GM23248 (cell line): ENCODE data around the gene ZNF593OS. TPM values are rescaled to one million over a fixed set of nuclear protein-coding genes. Genes with fewer than 3 reads are reported as not detected.

Experiments used
- DNase-seq: peaks from one replicate; pipeline ENCODE4 v3.0.0-alpha.2; 2015
- H2AFZ ChIP-seq: fragments of 200-600 bp; sonication (generic); 2 replicates; pipeline ENCODE4 v1.6.1; 2016; ENCODE audit warnings: antibody characterized with exemption
- H3F3A ChIP-seq: fragments of 200-600 bp; sonication (generic); 2 replicates; pipeline ENCODE4 v1.6.1; 2016; ENCODE audit warnings: mild to moderate bottlenecking, antibody characterized with exemption, mixed run types; ENCODE audit not compliant: insufficient read depth
- H3K27ac ChIP-seq: fragments of 200-600 bp; sonication (generic); 2 replicates; pipeline ENCODE4 v1.5.1; 2016; ENCODE audit warnings: mild to moderate bottlenecking
- H3K27me3 ChIP-seq: fragments of 200-600 bp; sonication (generic); replicated peaks from 2 replicates; pipeline ENCODE4 v1.6.1; 2016; ENCODE audit warnings: mild to moderate bottlenecking; ENCODE audit not compliant: insufficient read depth
- H3K36me3 ChIP-seq: fragments of 200-600 bp; sonication (generic); 2 replicates; pipeline ENCODE4 v1.6.1; 2016; ENCODE audit warnings: low read depth, mild to moderate bottlenecking
- H3K4me1 ChIP-seq: fragments of 200-600 bp; sonication (generic); 2 replicates; pipeline ENCODE4 v1.6.1; 2016; ENCODE audit warnings: mild to moderate bottlenecking; ENCODE audit not compliant: insufficient read depth
- H3K4me2 ChIP-seq: fragments of 200-600 bp; sonication (generic); one replicate; pipeline ENCODE4 v1.6.1; 2016; ENCODE audit warnings: mild to moderate bottlenecking; ENCODE audit not compliant: unreplicated experiment
- H3K4me3 ChIP-seq: fragments of 200-600 bp; sonication (generic); 2 replicates; pipeline ENCODE4 v1.5.1; 2016; ENCODE audit warnings: mild to moderate bottlenecking
- H3K79me2 ChIP-seq: fragments of 200-600 bp; sonication (generic); 2 replicates; pipeline ENCODE4 v1.6.1; 2016; ENCODE audit warnings: mild to moderate bottlenecking; ENCODE audit not compliant: insufficient read depth
- H3K9ac ChIP-seq: fragments of 200-600 bp; sonication (generic); 2 replicates; pipeline ENCODE4 v1.6.1; 2016; ENCODE audit warnings: mild to moderate bottlenecking
- H3K9me2 ChIP-seq: fragments of 200-600 bp; sonication (generic); 2 replicates; pipeline ENCODE4 v1.6.1; 2016; ENCODE audit warnings: mixed run types, mild to moderate bottlenecking, moderate library complexity; ENCODE audit not compliant: insufficient read depth
- H3K9me3 ChIP-seq: fragments of 200-600 bp; sonication (generic); one replicate; pipeline ENCODE4 v1.6.1; 2017; ENCODE audit warnings: low read depth
- H4K20me1 ChIP-seq: fragments of 200-600 bp; sonication (generic); 2 replicates; pipeline ENCODE4 v1.6.0; 2016; ENCODE audit not compliant: insufficient read depth
- EZH2 ChIP-seq: fragments of 200-600 bp; sonication (generic); IDR thresholded peaks from 2 replicates; pipeline ENCODE4 v1.6.1; 2018; ENCODE audit warnings: antibody characterized with exemption, mild to moderate bottlenecking; ENCODE audit not compliant: insufficient read depth, poor library complexity, severe bottlenecking
- EZH2phosphoT487 ChIP-seq: fragments of 200-600 bp; sonication (generic); IDR thresholded peaks from 2 replicates; pipeline ENCODE4 v1.6.1; 2018; ENCODE audit warnings: antibody characterized with exemption, moderate library complexity, mild to moderate bottlenecking, low read depth; ENCODE audit not compliant: insufficient read depth
- WGBS, 2 experiments: methylation state at CpG; one replicate each; pipeline ENCODE4 v1.1.6; 2015 to 2017; ENCODE audit warnings: low lambda C conversion rate in 2 of 2, low coverage in 1 of 2; ENCODE audit errors: missing lambda C conversion rate in 2 of 2; 5-methylcytosine and 5-hydroxymethylcytosine counted together
- in situ Hi-C: fragments of 300-500 bp; cut with MboI; formaldehyde crosslinking; loops from 2 replicates; pipeline ENCODE4 v1.15.0; 2020
- polyA plus RNA-seq: library from polyadenylated mRNA; unstranded; fragments of >200 nt; fragmentation: Nextera tagmentation; extraction: Ambion mirVana; gene quantifications from 2 replicates; pipeline ENCODE4 v1.2.1, GENCODE V29; 2016
- total RNA-seq: library from RNA; depleted of rRNA; stranded (reverse); fragments of >200 nt; shearing (Covaris generic); gene quantifications from 2 replicates; pipeline ENCODE4 v1.2.3, GENCODE V29; 2014

Gene ZNF593OS
- total and polyA plus RNA-seq, 2 experiments from 2014 or later: 0.85 TPM; not detected in 1

- no peak overlapping the region for H3K4me3 ChIP-seq
- H3K36me3 ChIP-seq: no peaks in the 10 kb centered on the region
- in situ Hi-C loops: no loop called here
- 68 to 70% methylated on average over 6 of the region's 6 CpGs for WGBS, 2 experiments
- no peaks in the 10 kb centered on the region for H3K9me3 ChIP-seq
- H3K4me2 ChIP-seq: no peak overlapping the region
- no peaks in the 10 kb centered on the region for H4K20me1 ChIP-seq
- no peaks in the 10 kb centered on the region for H3K9me2 ChIP-seq
- H3K27me3 ChIP-seq: peaks cover 8% of the 10 kb centered on the region; the same call in 1 of the 2 replicates
- H3F3A ChIP-seq: no peaks in the 10 kb centered on the region
- no peak overlapping the region for H3K27ac ChIP-seq
- no peak overlapping the region for H3K9ac ChIP-seq
- no peaks in the 10 kb centered on the region for H3K79me2 ChIP-seq
- TF ChIP-seq EZH2phosphoT487 (no peak), EZH2 (no peak)
- H3K4me1 ChIP-seq: no peaks in the 10 kb centered on the region
- H2AFZ ChIP-seq: no peak overlapping the region
- DNase-seq: no peak
Observed at GRCh38 chr1:26189331-26189730, 17.7 kb upstream of the ZNF593OS start.

- Histone ChIP-seq H3K9ac (no peak overlapping the region), H3K9me2 (no peaks in the 10 kb centered on the region), H3K9me3 (no peaks in the 10 kb centered on the region), H3K4me3 (no peak overlapping the region), H3F3A (no peaks in the 10 kb centered on the region), H3K27ac (no peak overlapping the region), H3K79me2 (no peaks in the 10 kb centered on the region), H3K36me3 (no peaks in the 10 kb centered on the region), H4K20me1 (no peaks in the 10 kb centered on the region), H2AFZ (no peak overlapping the region), H3K4me1 (no peaks in the 10 kb centered on the region), H3K27me3 (no peaks in the 10 kb centered on the region; the same call in 1 of the 2 replicates), H3K4me2 (no peak overlapping the region)
- TF ChIP-seq EZH2 (no peak), EZH2phosphoT487 (no peak)
- DNase-seq: no peak
- in situ Hi-C loops: no loop called here
- WGBS, 2 experiments: 83 to 95% methylated on average over 8 of the region's 8 CpGs
Observed at GRCh38 chr1:26188477-26188876, 16.8 kb upstream of the ZNF593OS start.

- H3K9me3 ChIP-seq: no peaks in the 10 kb centered on the region
- 84 to 94% methylated on average over 6 of the region's 6 CpGs for WGBS, 2 experiments
- in situ Hi-C loops: no loop called here
Observed at GRCh38 chr1:26187882-26188281, 16.2 kb upstream of the ZNF593OS start.

GRCh38 chr1:26184883-26185282, 13.3 kb upstream of the ZNF593OS start:
- WGBS, 2 experiments: 90 to 91% methylated on average over 21 of the region's 21 CpGs
- Histone ChIP-seq H3K36me3 (no peaks in the 10 kb centered on the region), H2AFZ (no peak overlapping the region), H3K27me3 (no peaks in the 10 kb centered on the region), H3K4me2 (no peak overlapping the region), H3K9ac (no peak overlapping the region), H3F3A (no peaks in the 10 kb centered on the region), H3K79me2 (no peaks in the 10 kb centered on the region), H4K20me1 (no peaks in the 10 kb centered on the region), H3K9me2 (no peaks in the 10 kb centered on the region), H3K27ac (no peak overlapping the region), H3K4me1 (no peaks in the 10 kb centered on the region), H3K4me3 (no peak overlapping the region), H3K9me3 (no peaks in the 10 kb centered on the region)
- in situ Hi-C loops: no loop called here
- DNase-seq: no peak
- no peak for TF ChIP-seq EZH2
- no peak for TF ChIP-seq EZH2phosphoT487

More at GRCh38 chr1:26187882-26188281, 16.2 kb upstream of the ZNF593OS start:
- TF ChIP-seq EZH2phosphoT487: no peak
- TF ChIP-seq EZH2: no peak
- DNase-seq: no peak
- no peak overlapping the region for H3K27ac ChIP-seq
- H2AFZ ChIP-seq: no peak overlapping the region
- no peak overlapping the region for H3K9ac ChIP-seq
- no peaks in the 10 kb centered on the region for H3K36me3 ChIP-seq
- H3K4me2 ChIP-seq: no peak overlapping the region
- no peak overlapping the region for H3K4me3 ChIP-seq
- H3K27me3 ChIP-seq: no peaks in the 10 kb centered on the region
- no peaks in the 10 kb centered on the region for H3K9me2 ChIP-seq
- H3K79me2 ChIP-seq: no peaks in the 10 kb centered on the region
- H4K20me1 ChIP-seq: no peaks in the 10 kb centered on the region
- H3F3A ChIP-seq: no peaks in the 10 kb centered on the region
- H3K4me1 ChIP-seq: no peaks in the 10 kb centered on the region

GRCh38 chr1:26184086-26184485, 12.5 kb upstream of the ZNF593OS start:
- Histone ChIP-seq H3K9me3 (no peaks in the 10 kb centered on the region), H3K4me1 (no peaks in the 10 kb centered on the region), H3K27me3 (no peaks in the 10 kb centered on the region), H3F3A (no peaks in the 10 kb centered on the region), H3K36me3 (no peaks in the 10 kb centered on the region), H3K27ac (no peak overlapping the region), H3K4me3 (no peak overlapping the region), H2AFZ (no peak overlapping the region), H4K20me1 (no peaks in the 10 kb centered on the region), H3K9me2 (no peaks in the 10 kb centered on the region), H3K79me2 (no peaks in the 10 kb centered on the region), H3K4me2 (no peak overlapping the region), H3K9ac (no peak overlapping the region)
- in situ Hi-C loops: no loop called here
- no peak for TF ChIP-seq EZH2phosphoT487
- TF ChIP-seq EZH2: no peak
- no peak for DNase-seq
- WGBS, 2 experiments: 71 to 75% methylated on average over 5 to 7 of the region's 7 CpGs
